DMS79 treated with DMSO at 0.1 percent for 48 hours (cell line): ENCODE measurements around the gene CETN2.
"Not testable (repeated sequence)": the region's sequence is repeated elsewhere in the genome, so short reads cannot be mapped to it uniquely, and the experiment has no call there.

Experiments
- DNase-seq: peaks from one replicate; lab custom pipeline; 2025; lab: John Stamatoyannopoulos, UW

Gene CETN2

GRCh38 chrX:152832520-152832919 is 2.0 kb upstream of the CETN2 start:
- DNase-seq, result no peak

DNA sequence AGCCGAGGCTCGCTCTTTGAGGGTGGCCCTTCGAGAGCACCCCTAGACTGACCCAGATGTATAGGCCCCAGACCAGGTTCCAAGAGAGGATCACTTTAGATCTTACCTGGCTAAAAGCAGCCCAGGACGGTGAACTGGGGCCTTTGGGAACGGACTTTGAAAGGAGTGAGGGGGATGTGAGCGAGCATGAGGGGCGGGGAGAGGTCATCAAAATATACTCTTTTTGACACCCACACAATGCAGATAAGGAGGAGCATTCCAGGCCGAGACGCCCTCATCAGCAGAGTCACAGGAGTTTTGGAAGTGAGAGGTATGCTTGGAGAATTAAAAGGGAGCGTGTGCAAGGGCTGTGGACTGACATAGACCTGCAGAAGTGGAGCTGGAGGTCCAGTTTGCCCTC is 834 bp upstream of the CETN2 start:
- DNase-seq, result no peak

GRCh38 chrX:152824841-152825374 is 5.6 kb downstream of the CETN2 start:
- DNase-seq, result no peak

DNA sequence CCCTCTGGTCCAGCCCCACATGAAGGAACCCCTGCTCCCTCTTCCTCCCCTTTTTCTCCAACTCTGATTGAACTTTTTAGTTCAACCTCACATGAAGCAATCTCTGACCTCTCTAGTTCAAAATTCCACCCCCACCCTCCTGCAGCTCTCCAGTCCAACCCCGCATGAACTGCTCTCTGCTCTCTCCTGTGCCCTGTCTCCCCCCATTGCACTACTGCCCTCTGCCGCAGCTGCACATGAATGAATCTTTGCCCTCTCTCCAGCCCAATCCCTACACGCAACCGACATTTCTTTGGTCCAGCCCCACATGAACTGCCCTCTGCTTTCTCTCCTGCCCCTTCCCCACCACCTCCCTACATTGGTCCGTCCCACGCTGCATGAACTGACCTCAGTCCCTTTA is 6.9 kb downstream of the CETN2 start:
- DNase-seq, result no peak

DNA sequence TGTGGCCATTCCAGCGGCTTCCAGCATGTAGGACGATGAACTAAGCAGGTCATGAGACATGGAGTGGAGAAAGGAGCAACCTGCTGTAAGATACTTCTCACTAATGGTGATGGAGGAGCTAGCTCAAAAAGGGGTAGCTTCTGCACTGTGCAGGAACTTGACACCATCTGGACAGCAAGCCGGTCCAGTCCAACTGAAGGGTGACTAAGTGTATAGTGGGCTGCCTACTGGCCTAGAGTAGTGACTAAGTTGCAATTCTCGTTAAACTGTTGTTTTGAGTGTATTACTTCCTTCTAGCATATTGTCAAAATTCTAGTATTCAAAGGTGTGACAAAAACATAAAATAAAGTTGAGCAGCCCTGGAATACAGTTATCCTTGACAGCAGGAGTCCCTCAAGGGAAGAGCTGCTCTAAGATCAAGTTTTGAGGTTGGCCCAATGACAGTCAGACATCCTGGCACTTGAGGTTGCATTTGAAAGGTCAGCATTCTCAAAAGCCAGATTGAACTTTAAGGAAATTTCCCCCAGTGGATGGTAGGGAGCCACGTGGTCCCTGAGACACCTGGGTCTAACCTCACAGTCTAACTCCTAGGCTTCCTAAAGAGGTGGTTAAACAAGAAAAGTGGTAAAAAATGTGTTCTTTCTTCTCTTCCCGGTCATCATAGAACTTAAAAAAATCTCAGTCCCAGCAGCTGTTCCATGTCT is 8.0 kb downstream of the CETN2 start:
- DNase-seq, result no peak

GRCh38 chrX:152821145-152821765 is 9.3 kb downstream of the CETN2 start:
- no peak for DNase-seq

DNA sequence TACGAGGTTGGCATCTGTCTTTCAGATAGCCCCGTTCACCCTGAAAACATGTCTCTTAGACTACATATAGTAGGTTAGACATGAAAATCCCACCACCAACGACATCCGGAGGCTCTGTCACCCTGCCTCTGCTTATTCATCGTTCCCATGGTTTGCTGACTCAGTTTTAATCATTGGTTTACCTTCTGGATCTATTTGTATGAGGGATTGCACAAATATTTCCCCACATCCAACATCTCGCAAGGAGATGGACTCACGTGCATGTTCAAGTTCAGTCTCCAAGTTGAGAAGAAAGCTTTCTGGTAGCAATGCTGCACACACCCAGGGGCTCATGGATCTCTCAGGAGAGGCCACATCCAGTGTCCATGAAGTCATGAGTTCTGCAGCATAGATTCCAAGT is 10.8 kb downstream of the CETN2 start:
- DNase-seq, result no peak

GRCh38 chrX:152819266-152819665 is 11.3 kb downstream of the CETN2 start:
- no peak for DNase-seq

DNA sequence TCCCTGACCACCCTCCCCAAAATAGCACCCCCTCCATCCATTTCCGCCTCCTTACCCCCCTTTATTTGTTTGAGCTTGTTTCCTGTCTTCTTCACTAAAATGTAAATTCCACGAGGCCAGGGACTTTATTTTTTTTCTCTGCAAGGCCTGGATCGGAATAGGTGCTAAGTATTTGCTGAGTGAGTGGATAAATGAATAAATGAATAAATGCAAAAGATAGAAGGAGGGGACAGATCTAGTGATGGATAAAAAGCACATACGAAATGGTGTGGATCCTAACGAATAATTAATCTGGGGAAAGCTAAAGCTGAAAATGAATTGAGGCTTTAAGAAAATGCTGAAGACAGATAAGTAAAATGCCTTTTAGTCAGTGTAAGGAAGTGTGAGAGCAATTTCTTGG is 12.2 kb downstream of the CETN2 start:
- DNase-seq, result no peak

GRCh38 chrX:152817078-152817764 is 13.3 kb downstream of the CETN2 start:
- peak; percentile 12 for DNase-seq

DNA sequence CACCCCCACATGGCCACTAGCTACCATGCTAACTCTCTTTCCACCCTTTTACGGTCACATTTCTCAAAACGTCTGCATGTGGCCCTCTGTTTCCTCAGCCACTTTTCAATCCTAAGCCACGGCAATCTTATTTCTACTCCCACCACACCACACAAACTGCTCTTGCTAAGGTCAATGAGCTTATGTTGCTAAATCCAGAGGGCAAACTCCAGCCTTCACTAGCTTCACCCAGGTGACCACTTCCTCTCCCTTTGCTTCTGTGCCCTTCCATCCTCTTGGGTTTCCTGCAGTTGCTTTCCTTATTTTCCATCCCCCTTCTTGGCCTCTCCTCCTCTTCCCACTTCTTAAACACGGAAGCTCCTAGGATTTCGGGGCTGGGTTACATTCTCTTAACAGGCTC is 16.5 kb downstream of the CETN2 start:
- no peak for DNase-seq

- no peak for DNase-seq
Measured at GRCh38 chrX:152813206-152813605, 17.4 kb downstream of the CETN2 start.

- no peak for DNase-seq
Measured at GRCh38 chrX:152810403-152810802, 20.2 kb downstream of the CETN2 start.

GRCh38 chrX:152806035-152806434 is 24.5 kb downstream of the CETN2 start:
- DNase-seq, result no peak

- no peak for DNase-seq
Measured at GRCh38 chrX:152798945-152799344, 31.6 kb downstream of the CETN2 start.

DNA sequence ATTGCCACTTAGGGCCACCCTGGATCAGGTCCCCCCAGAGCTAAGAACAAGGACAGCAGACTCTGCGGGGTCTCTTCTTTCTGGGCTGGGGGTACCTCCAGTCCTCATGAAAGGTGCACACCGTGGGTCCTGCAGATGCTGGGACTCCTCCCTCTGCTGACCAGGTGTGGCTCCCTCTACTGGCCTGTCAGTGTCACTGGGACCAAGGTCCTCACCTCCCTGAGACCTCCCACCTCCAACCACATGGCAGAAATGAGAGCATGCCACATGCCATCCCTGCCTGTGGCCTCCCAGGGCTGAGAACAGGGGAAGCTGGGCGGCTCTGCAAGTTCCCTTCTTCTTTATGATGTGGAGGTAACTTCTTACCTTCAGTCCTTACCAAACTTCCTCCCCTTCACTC is 43.5 kb downstream of the CETN2 start:
- not testable (repeated sequence) for DNase-seq
